Transverse colon (tissue), 4 donors: Measurements from ENCODE around the gene TIE1. TPM values are rescaled to one million over a fixed set of nuclear protein-coding genes. Genes with fewer than 3 reads are reported as not detected.
A peak's percentile ranks its signal among the peaks of the same experiment; 100 is the strongest.

Experiments used
- DNase-seq: peaks from one replicate; pipeline ENCODE4 v3.0.0-alpha.2; 2019
- H3K27ac ChIP-seq, 4 donors: fragments of 200-600 bp; sonication (generic); 2 replicates each; pipeline ENCODE4 v1.5.1; 2016 to 2018; ENCODE audit warnings: inconsistent platforms in 4 of 4
- H3K27me3 ChIP-seq: fragments of 200-600 bp; sonication (generic); 2 replicates; pipeline ENCODE4 v1.5.1; 2017; ENCODE audit warnings: inconsistent platforms
- H3K36me3 ChIP-seq, 4 donors: fragments of 200-600 bp; sonication (generic); 2 replicates each; pipeline ENCODE4 v1.5.1; 2017 to 2019; ENCODE audit warnings: inconsistent platforms in 4 of 4
- H3K4me1 ChIP-seq, 4 donors: fragments of 200-600 bp; sonication (generic); 2 replicates each; pipeline ENCODE4 v1.5.1; 2017 to 2020; ENCODE audit warnings: inconsistent platforms in 4 of 4
- H3K4me3 ChIP-seq, 4 donors: fragments of 200-600 bp; sonication (generic); 1 replicate in 1 of 4; 2 replicates in 3 of 4; pipeline versions ENCODE4 v1.5.1 to v1.6.1; 2017 to 2019; ENCODE audit warnings: inconsistent platforms in 4 of 4
- H3K9me3 ChIP-seq, 2 donors: fragments of 200-600 bp; sonication (generic); 2 replicates each; pipeline ENCODE4 v1.5.1; 2017 to 2019; ENCODE audit warnings: inconsistent platforms in 2 of 2
- CTCF ChIP-seq, 5 experiments: fragments of 200-600 bp in 3 of 5; fragments of 450-650 bp in 2 of 5; sonication (generic) in 3 of 5; IDR thresholded peaks; 1 replicate in 2 of 5; 2 replicates in 3 of 5; pipeline ENCODE4 v1.5.1; 2016 to 2017; ENCODE audit warnings: antibody characterized with exemption in 5 of 5, inconsistent platforms in 3 of 5, mild to moderate bottlenecking in 2 of 5, moderate library complexity in 1 of 5
- EP300 ChIP-seq: sonication (generic); formaldehyde crosslinking; IDR thresholded peaks from one replicate; pipeline ENCODE4 v1.6.1; 2017; ENCODE audit warnings: antibody characterized with exemption, low read depth
- POLR2A ChIP-seq: fragments of 450-650 bp; IDR thresholded peaks from one replicate; pipeline ENCODE4 v1.6.1; 2016; ENCODE audit warnings: antibody characterized with exemption, mild to moderate bottlenecking, moderate library complexity
- POLR2AphosphoS5 ChIP-seq, 3 donors: sonication (generic); formaldehyde crosslinking; IDR thresholded peaks; one replicate each; pipeline ENCODE4 v1.6.1; 2016; ENCODE audit warnings: antibody characterized with exemption in 3 of 3
- WGBS, 2 donors: methylation state at CpG; one replicate each; pipeline ENCODE4 v1.1.5; 2018; ENCODE audit warnings: low coverage in 1 of 2; 5-methylcytosine and 5-hydroxymethylcytosine counted together
- in situ Hi-C, 4 donors: fragments of 200-750 bp; cut with MboI; loops; one replicate each; pipeline versions ENCODE4 v1.15.0 to v1.15.1; 2017; ENCODE audit warnings: low sequenced_read_pairs in 3 of 4, low pct_ligation_motif_present in 1 of 4, low pct_unique_long_range_greater_than_20kb in 1 of 4
- intact Hi-C: fragments of 100-400 bp; cut with DNase I; formaldehyde crosslinking; loops from one replicate; pipeline ENCODE4 v1.15.1; 2023; ENCODE audit warnings: low total_unique reads
- total RNA-seq, 4 donors: library from RNA; depleted of rRNA; stranded (reverse); fragments of >200 nt; gene quantifications; one replicate each; pipeline ENCODE4 v1.1.0, GENCODE V29; 2016

TIE1 gene
- total RNA-seq, 4 donors from 2014 or later, result 2.4 to 7.8 (median 5.3) TPM

- no peak for TF ChIP-seq POLR2A
- no peak for TF ChIP-seq EP300
- no peak for TF ChIP-seq CTCF (IDR thresholded peaks at IDR 0.05)
- TF ChIP-seq POLR2AphosphoS5 (IDR thresholded peaks at IDR 0.05), result no peak
- H3K4me3 ChIP-seq, result no peak overlapping the region
- intact Hi-C loops (no loop called here), in situ Hi-C loops (no loop called here)
- H3K27ac ChIP-seq, result peak overlapping the region; percentile 56 to 73 (median 62)
- no peaks in the 10 kb centered on the region for H3K27me3 ChIP-seq
- DNase-seq, result no peak
- no peaks in the 10 kb centered on the region for H3K36me3 ChIP-seq
- 72% methylated on average over 1 of the region's 1 CpG; no CpG with 5 or more reads in 1 of the 2 donors for WGBS, 2 donors
- peaks cover 13 to 35% (median 20%) of the 10 kb centered on the region in 4 donors for H3K4me1 ChIP-seq
- no peaks in the 10 kb centered on the region for H3K9me3 ChIP-seq
These were observed 1.4 kb downstream of the TIE1 start for GRCh38 chr1:43302201-43302600.

- no peak for TF ChIP-seq EP300
- peak in 1 of 3 donors; percentile 43 for TF ChIP-seq POLR2AphosphoS5 (IDR thresholded peaks at IDR 0.05)
- Histone ChIP-seq H3K4me1 (peaks cover 13 to 35% (median 20%) of the 10 kb centered on the region in 4 donors), H3K27me3 (no peaks in the 10 kb centered on the region), H3K36me3 (no peaks in the 10 kb centered on the region), H3K4me3 (no peak overlapping the region), H3K27ac (peak overlapping the region; percentile 59 to 73 (median 68)), H3K9me3 (no peaks in the 10 kb centered on the region)
- DNase-seq, result peak; percentile 76
- intact Hi-C loops (no loop called here), in situ Hi-C loops (no loop called here)
- 61 to 68% methylated on average over 4 to 7 of the region's 7 CpGs for WGBS, 2 donors
These were observed 2.1 kb downstream of the TIE1 start for GRCh38 chr1:43302721-43303470.

- intact Hi-C loops (no loop called here), in situ Hi-C loops (no loop called here)
- Histone ChIP-seq H3K36me3 (no peaks in the 10 kb centered on the region), H3K9me3 (no peaks in the 10 kb centered on the region), H3K4me3 (no peak overlapping the region), H3K4me1 (peaks cover 13 to 35% (median 20%) of the 10 kb centered on the region in 4 donors), H3K27me3 (no peaks in the 10 kb centered on the region), H3K27ac (peak overlapping the region; percentile 56 to 73 (median 68))
- 69 to 100% methylated on average over 1 to 8 of the region's 8 CpGs for WGBS, 2 donors
- no peak for TF ChIP-seq EP300
- TF ChIP-seq CTCF (IDR thresholded peaks at IDR 0.05), result no peak
- TF ChIP-seq POLR2A, result no peak
- no peak for TF ChIP-seq POLR2AphosphoS5 (IDR thresholded peaks at IDR 0.05)
- peak; percentile 11 for DNase-seq
These were observed 2.9 kb downstream of the TIE1 start for GRCh38 chr1:43303471-43304313.

- no peak for DNase-seq
- Histone ChIP-seq H3K27ac (peak overlapping the region; percentile 56 to 73 (median 68)), H3K4me1 (peaks cover 13 to 35% (median 20%) of the 10 kb centered on the region in 4 donors), H3K4me3 (no peak overlapping the region), H3K27me3 (no peaks in the 10 kb centered on the region), H3K9me3 (no peaks in the 10 kb centered on the region), H3K36me3 (no peaks in the 10 kb centered on the region)
- in situ Hi-C loops, result no loop called here
- intact Hi-C loops, result no loop called here
- TF ChIP-seq POLR2AphosphoS5 (IDR thresholded peaks at IDR 0.05), result no peak
- TF ChIP-seq POLR2A, result no peak
- no peak for TF ChIP-seq CTCF (IDR thresholded peaks at IDR 0.05)
- no peak for TF ChIP-seq EP300
- WGBS, 2 donors, result 58 to 65% methylated on average over 5 to 8 of the region's 8 CpGs
These were observed 3.5 kb downstream of the TIE1 start for GRCh38 chr1:43304314-43304681.
